GM18951 (cell line): ENCODE results near the gene DIDO1.

Source experiments
- POLR2A ChIP-seq: IDR thresholded peaks from 4 replicates; pipeline ENCODE4 v1.6.1; 2011; ENCODE audit warnings: mild to moderate bottlenecking; ENCODE audit not compliant: insufficient read length, insufficient read depth; ENCODE audit errors: extremely low read depth
- in situ Hi-C: fragments of 300-500 bp; cut with MboI; formaldehyde crosslinking; loops from one replicate; pipeline ENCODE4 v1.12.0; 2022; ENCODE audit warnings: low sequenced_read_pairs, mixed read lengths, inconsistent platforms; ENCODE audit not compliant: unreplicated experiment

Gene DIDO1

GRCh38 chr20:62884556-62884955 lies 41.7 kb downstream of the DIDO1 start:
- in situ Hi-C loops = no loop called here
- TF ChIP-seq POLR2A = no peak

DNA sequence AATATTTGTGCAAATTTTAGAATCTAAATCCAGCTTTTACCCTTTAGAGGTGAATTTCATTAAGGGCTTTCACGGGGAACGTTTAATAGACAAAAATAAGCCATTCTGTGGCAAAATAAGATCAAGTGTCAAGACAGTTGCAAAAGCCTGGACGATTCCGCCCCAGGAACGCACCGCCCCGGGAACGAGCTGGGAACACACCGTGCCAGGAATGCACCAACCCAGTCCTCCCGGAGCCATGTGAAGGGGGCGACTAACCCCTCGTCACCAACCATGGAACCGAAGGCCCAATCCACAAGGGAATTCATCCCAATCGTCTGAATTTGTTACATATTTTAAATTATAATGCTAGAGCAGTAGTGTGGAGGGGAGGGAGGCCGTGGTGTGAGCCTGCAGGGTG lies 43.9 kb downstream of the DIDO1 start:
- no peak for TF ChIP-seq POLR2A
- in situ Hi-C loops = no loop called here

DNA sequence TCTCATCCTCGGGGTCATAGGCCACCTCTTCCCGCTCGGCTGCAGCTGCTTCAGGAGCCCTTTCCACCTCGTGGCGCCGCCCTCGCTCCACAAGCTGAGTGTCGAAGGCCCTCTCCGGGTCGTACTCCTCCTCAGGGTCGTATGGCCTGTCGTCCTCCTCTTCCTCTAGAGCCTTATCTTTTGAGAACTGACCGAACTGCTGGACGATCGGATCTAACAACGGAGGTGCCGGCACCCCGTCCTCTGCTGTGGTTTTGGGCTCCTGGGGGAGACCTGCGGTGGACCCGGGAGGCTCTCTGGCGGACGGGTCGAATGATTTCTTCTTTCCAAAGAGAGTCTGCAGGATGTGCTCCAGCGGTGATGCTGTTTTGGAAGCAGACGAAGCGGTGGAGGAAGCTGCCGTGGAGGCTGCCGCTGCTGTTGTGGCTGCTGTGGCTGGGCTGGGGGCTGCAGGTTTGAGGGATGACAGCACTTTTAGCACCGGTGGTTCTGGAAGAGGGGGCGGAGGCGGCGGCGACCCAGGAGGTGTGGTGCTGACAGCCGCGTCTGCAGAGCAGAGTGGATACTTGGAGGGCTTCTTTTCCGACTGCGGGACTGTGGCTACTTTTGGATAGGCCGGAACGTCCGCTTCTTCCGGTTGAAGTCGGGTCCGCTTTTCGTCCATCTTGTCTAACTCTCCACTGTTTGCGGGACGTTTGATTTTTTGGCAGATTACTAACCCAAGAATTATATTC lies 44.5 kb downstream of the DIDO1 start:
- TF ChIP-seq POLR2A = no peak
- in situ Hi-C loops = no loop called here

- in situ Hi-C loops = no loop called here
- no peak for TF ChIP-seq POLR2A
Observed at GRCh38 chr20:62880935-62881661, 45.2 kb downstream of the DIDO1 start.

DNA sequence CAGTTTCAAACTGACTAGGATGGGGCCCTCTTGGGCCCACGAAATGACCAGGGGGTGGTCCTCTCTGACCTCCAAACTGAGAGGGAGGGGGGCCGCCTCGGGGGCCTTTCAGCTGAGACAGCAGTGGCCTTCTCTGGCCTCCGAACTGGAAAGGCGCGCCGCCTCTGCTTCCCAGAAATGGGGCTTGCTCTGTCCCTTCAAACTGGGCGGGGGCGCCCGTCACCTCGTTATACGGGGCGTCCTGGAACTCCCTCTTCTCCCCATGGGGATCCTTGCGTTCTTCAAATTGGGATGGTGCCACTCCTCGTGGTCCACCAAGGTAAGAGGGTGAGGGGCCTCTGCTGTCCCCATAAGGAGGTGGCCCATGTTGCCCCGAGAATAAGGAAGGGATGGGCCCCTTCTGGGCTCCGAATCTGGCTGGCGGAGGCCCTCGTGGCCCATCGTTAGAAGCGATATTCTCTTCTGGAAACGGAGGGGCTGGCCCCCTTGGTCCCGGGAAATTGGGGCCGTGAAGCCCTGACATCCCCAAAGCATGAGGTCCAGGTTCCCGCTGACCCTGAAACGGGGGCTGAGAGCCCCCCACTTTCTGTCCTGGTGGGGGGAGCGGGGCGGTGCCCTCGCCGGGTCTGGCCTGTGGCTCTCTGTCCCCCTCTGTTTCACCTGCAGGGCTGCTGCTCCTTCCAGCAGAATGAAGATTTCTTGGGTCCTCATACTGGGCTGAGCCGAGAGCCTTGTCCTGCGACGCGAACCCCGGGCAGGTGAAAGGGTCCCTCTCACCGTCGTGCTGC lies 46.0 kb downstream of the DIDO1 start:
- in situ Hi-C loops = no loop called here
- TF ChIP-seq POLR2A = no peak

DNA sequence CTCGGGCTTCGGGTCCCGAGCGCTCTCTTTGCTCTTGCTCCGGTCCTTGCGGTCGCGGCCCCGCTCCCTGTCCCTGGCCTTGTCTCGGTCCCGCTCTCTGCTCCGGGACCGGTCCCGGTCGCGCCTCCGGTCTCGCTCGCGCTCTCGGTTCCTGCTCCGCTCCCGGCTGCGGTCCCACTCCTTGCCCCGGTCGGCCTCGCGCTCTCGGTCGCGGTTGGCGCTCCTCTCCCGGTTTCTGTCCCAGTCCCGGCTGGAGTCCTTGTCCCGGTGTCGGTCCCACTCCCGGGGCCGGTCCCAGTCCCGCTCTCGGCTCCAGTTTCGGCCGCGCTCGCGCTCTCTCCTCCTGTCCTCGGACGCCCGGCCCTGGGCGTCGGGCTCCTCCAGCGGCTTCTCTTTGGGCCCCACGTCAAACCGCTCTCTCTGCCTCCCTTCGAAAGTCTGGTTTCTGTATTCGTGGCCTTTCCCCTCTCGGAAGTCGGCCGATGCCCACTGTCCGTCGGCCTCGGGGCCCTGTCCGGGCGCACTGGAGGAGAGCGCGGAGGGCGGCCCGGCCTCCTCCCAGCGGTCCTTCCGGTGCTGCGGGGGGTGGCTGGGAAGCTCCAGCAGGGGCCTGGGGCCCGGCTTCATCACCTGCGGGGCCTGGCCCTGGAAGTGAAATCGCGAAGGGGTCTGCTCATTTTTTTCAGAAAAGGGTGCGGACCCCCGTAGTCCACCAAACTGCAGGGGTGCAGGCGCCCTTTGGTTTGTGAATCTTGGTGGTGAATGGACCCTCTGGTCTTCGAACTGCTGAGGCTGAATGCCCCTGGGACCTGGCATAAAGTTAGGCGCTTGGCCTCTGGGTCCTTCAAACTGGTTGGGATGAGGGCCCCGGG lies 46.8 kb downstream of the DIDO1 start:
- in situ Hi-C loops = no loop called here
- no peak for TF ChIP-seq POLR2A

DNA sequence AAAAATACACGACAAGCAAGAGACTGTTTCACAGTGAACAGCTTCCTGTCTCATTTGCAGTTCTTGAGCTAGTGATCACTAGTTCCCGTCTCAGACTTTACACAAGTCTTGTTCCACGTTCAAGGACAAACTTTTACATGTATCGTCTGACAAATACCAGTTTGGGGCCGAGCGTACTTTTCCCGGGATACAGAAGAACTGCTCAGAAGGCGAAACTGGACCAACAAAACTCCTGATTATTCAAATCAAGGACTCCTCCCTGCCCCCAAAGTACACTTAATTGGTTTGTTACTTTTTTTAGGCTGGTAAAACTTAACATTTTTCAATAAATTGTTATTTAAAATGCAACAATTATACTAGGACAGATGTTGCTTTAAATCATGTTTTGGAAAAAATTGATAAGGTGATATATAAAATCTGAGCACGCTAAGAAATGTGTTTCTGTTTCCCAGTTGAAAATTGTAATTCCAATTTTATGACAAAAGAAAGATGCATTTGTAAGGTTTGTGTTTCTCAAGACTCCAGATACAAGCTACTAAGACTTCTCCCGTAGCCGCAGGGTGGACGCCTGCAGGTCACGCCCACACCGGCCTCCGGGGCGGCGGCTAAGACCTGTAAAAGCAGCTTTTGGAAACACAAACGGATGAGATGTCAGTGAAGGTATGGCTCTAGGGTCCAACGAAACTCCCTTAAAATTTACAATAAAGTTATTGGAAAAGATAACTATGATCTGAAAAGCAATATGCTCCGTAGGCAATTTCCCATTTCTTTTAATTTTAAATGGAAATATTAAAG lies 47.9 kb downstream of the DIDO1 start:
- no peak for TF ChIP-seq POLR2A
- in situ Hi-C loops = no loop called here

DNA sequence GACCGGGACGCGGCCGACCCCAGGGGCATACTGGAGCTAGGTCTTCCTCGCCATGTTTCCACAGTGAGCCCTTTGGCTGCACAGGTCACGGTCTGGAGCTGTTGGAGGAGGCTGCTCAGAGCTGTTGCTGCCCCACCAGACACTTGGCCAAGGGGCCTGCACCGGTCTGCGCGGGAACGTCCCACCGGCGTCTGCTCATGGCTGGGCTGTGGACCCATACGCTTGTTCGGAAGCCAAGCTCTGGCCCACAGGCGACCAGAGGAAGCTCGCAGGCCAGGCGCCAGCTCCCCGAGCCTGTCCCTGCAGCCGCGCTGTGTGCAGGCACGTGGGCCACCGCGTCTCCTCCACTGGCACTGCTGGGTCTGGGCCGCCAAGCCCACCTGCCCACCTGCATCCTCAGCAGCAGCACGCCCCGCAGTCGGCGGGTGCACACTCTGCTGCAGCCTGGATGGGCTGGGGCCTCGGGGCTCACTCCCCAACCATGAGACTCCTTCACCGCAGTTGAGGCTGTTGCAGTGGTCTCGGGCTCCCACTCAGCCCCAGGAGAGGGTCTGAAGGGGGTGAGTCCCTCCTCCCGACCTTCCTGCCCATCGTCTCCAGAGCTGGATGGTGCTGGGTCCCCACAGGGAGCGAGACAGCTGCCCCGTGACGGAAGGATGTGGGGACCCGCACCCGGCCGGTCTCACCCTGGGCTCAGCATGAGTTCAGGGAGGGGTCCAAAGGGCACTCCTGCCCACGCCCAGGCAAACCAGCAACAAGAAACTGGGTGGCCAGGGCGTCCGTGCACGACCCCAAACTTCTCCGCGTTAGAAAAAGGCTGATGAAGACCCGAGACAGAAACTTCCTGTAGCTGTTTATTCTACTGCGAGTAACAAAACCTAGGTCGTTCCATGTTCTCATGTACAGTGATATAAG lies 49.1 kb downstream of the DIDO1 start:
- no peak for TF ChIP-seq POLR2A
- in situ Hi-C loops = no loop called here

DNA sequence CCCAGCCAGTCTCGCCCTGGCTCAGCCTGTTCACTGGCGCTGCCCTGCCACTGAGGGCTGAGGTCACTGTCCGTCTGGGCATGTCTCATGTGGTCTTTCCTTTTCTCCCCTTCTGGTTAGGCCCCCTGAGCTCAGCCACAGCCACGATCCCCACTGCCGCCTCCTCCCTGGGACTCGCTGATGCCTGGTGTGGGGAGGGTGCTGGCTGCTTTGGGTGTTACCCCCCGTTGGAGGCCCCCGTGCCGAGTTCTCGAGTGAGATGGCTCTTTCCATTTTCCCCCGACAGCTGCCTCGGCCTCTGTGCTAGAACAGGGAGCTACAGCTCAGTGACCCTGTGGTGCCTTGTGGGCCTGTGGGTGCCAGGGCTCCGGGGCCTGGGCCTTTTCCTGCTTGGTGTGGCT lies 49.8 kb downstream of the DIDO1 start:
- TF ChIP-seq POLR2A = no peak
- in situ Hi-C loops = no loop called here

- no peak for TF ChIP-seq POLR2A
- in situ Hi-C loops = no loop called here
Observed at GRCh38 chr20:62875419-62876361, 50.6 kb downstream of the DIDO1 start.
